Panc1 (cell line): ENCODE results near the gene SUPT16H. TPM values are rescaled to one million over a fixed set of nuclear protein-coding genes. Genes with fewer than 3 reads are reported as not detected.

Experiments used
- ATAC-seq: fragments of 200-7000 bp; cut with Tn5 transposase; 2 replicates; pipeline ENCODE4 v1.9.1; 2020; ENCODE audit warnings: mild to moderate bottlenecking, moderate library complexity
- BruUV-seq: library from RNA; stranded (reverse); fragments of 400-500 nt; replicated peaks from 2 replicates; lab custom pipeline; 2021; lab: Mats Ljungman, UMichigan
- CTCF ChIA-PET: fragments of 300-600 bp; sonication (Branson Sonifier 250); formaldehyde crosslinking; loops from one replicate; lab custom pipeline; 2022; ENCODE audit warnings: antibody characterized with exemption; lab: Charles Lee
- POLR2A ChIA-PET: fragments of 300-600 bp; sonication (Branson Sonifier 250); formaldehyde crosslinking; loops from one replicate; lab custom pipeline; 2022; ENCODE audit warnings: antibody characterized with exemption; lab: Charles Lee
- DNase-seq: peaks from one replicate; pipeline ENCODE4 v3.0.0-alpha.2; 2010; ENCODE audit warnings: low read depth, low spot score
- H3K27ac ChIP-seq: 2 replicates; pipeline ENCODE4 v1.5.1; 2011; ENCODE audit warnings: mild to moderate bottlenecking, low read length, inconsistent platforms
- H3K27me3 ChIP-seq: fragments of 200-500 bp; sonication (Bioruptor generic); 2 replicates; pipeline ENCODE4 v1.6.0; 2014; ENCODE audit warnings: low read length, inconsistent platforms; ENCODE audit not compliant: control insufficient read depth, insufficient read depth
- H3K36me3 ChIP-seq: fragments of 200-500 bp; sonication (Bioruptor generic); 2 replicates; pipeline ENCODE4 v1.5.1; 2014; ENCODE audit warnings: inconsistent platforms, mild to moderate bottlenecking, low read length, moderate library complexity; ENCODE audit not compliant: control insufficient read depth, insufficient read depth
- H3K4me1 ChIP-seq: 2 replicates; pipeline ENCODE4 v1.5.1; 2011; ENCODE audit warnings: inconsistent platforms, mild to moderate bottlenecking, low read length, moderate library complexity; ENCODE audit not compliant: control insufficient read depth, insufficient read depth
- H3K4me3 ChIP-seq, 2 experiments: 2 replicates each; pipeline ENCODE4 v1.5.1; 2011 to 2012; ENCODE audit warnings: low read depth in 2 of 2, low read length in 2 of 2, mild to moderate bottlenecking in 2 of 2, inconsistent platforms in 1 of 2, moderate library complexity in 1 of 2
- H3K9me3 ChIP-seq: fragments of 200-500 bp; sonication (Bioruptor generic); 2 replicates; pipeline ENCODE4 v1.5.1; 2014; ENCODE audit warnings: low read depth, mild to moderate bottlenecking, inconsistent platforms, low read length, moderate library complexity; ENCODE audit not compliant: control insufficient read depth, insufficient read depth
- CTCF ChIP-seq: fragments of 450-650 bp; IDR thresholded peaks from 2 replicates; pipeline ENCODE4 v1.5.1; 2017; ENCODE audit warnings: mild to moderate bottlenecking
- POLR2AphosphoS5 ChIP-seq: IDR thresholded peaks from 2 replicates; pipeline ENCODE4 v1.6.1; 2012; ENCODE audit warnings: mild to moderate bottlenecking, low read depth, low read length, moderate library complexity
- REST ChIP-seq, 2 experiments: IDR thresholded peaks; 2 replicates each; pipeline ENCODE4 v1.6.1; 2011 to 2012; ENCODE audit warnings: low read depth in 2 of 2, control low read depth in 1 of 2, low read length in 1 of 2, mild to moderate bottlenecking in 1 of 2, moderate library complexity in 1 of 2; ENCODE audit not compliant: insufficient read depth in 1 of 2
- SIN3A ChIP-seq: IDR thresholded peaks from 2 replicates; pipeline ENCODE4 v1.6.1; 2012; ENCODE audit warnings: low read depth, mild to moderate bottlenecking, low read length, moderate library complexity, borderline replicate concordance; ENCODE audit not compliant: insufficient read depth
- TCF7L2 ChIP-seq: IDR thresholded peaks from 2 replicates; pipeline ENCODE4 v1.6.1; 2011; ENCODE audit warnings: mild to moderate bottlenecking, low read depth, low read length, inconsistent platforms
- in situ Hi-C: cut with HindIII; loops from 2 replicates; pipeline ENCODE4 v1.10.0; 2016; ENCODE audit warnings: low sequenced_read_pairs, low pct_unique_long_range_greater_than_20kb
- intact Hi-C: fragments of 100-400 bp; cut with micrococcal nuclease; formaldehyde crosslinking; loops from one replicate; pipeline ENCODE4 v1.10.0; 2022; ENCODE audit not compliant: unreplicated experiment
- total RNA-seq: library from RNA; stranded (reverse); gene quantifications from one replicate; pipeline ENCODE4 v1.2.1, GENCODE V29; 2021; ENCODE audit not compliant: unreplicated experiment

The SUPT16H gene
- total RNA-seq, 1 experiment from 2014 or later: 84.5 TPM

GRCh38 chr14:21369949-21370679 lies 13.7 kb downstream of the SUPT16H start:
- ChIA-PET CTCF (no interaction called here), POLR2A (no interaction called here)
- TF ChIP-seq CTCF (no peak), TCF7L2 (no peak), POLR2AphosphoS5 (no peak), SIN3A (no peak), REST (IDR thresholded peaks at IDR 0.05; ENCODE audit: insufficient read depth in 1 of 2, low read depth in 2 of 2, low read length in 1 of 2) (no peak)
- Histone ChIP-seq H3K4me3 (no peak overlapping the region), H3K4me1 (no peaks in the 10 kb centered on the region), H3K27ac (no peak overlapping the region), H3K36me3 (peaks cover 38% of the 10 kb centered on the region), H3K9me3 (no peaks in the 10 kb centered on the region), H3K27me3 (no peaks in the 10 kb centered on the region)
- in situ Hi-C loops (no loop called here), intact Hi-C loops (no loop called here)
- BruUV-seq: no TSS peak
- ATAC-seq (no peak), DNase-seq (no peak)

- Histone ChIP-seq H3K4me1 (no peaks in the 10 kb centered on the region), H3K27ac (no peak overlapping the region), H3K27me3 (no peaks in the 10 kb centered on the region), H3K36me3 (peaks cover 44% of the 10 kb centered on the region), H3K9me3 (no peaks in the 10 kb centered on the region), H3K4me3 (no peak overlapping the region)
- intact Hi-C loops (no loop called here), in situ Hi-C loops (no loop called here)
- ChIA-PET POLR2A (no interaction called here), CTCF (no interaction called here)
- BruUV-seq: no TSS peak
- TF ChIP-seq CTCF (no peak), TCF7L2 (no peak), REST (IDR thresholded peaks at IDR 0.05; ENCODE audit: insufficient read depth in 1 of 2, low read depth in 2 of 2, low read length in 1 of 2) (no peak), POLR2AphosphoS5 (no peak), SIN3A (no peak)
- ATAC-seq (no peak), DNase-seq (no peak)
These were observed 16.2 kb downstream of the SUPT16H start for GRCh38 chr14:21367582-21368144.
